ENCODE data around the gene STAT1.

STAT1 gene

DNA sequence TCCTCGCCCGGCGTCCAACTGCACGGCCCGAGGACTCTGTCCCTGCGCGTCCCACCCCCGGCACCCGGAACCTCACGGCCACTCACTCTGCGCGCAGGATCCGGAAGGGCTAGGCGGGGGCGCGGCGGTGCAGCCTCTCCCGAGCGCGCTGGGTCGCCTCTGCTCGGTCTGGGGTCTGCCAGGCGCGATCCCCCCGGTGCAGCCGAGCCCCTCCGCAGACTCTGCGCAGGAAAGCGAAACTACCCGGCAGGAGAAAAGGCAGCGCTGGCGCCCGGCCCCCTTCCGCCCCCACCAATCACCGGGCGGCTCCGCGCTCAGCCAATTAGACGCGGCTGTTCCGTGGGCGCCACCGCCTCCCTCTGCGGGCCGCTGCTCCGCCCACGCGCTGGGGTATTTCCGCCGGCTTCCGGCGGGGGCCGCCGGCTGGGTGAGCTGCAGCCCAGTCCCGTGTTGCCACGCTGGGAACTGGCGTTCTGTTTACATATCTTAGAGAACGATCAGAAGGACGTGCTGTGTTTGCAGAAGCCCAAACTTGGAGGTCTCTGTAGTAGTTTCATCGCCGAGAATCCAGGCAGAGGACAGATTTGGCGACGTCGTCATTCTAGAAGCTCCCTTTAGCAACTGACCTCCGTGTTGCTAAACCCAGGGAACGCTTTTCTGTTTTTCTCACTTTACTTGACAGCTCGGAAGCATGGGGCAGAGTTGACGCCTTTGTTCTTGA is at the start of gene STAT1:
Gene STAT1 (minus strand): TSS at position 240 of the 721 bp plus-strand sequence. CDS start 4,168 bp downstream, outside the sequence.
- peak; percentile 26 to 95 (median 90) for DNase-seq

DNA sequence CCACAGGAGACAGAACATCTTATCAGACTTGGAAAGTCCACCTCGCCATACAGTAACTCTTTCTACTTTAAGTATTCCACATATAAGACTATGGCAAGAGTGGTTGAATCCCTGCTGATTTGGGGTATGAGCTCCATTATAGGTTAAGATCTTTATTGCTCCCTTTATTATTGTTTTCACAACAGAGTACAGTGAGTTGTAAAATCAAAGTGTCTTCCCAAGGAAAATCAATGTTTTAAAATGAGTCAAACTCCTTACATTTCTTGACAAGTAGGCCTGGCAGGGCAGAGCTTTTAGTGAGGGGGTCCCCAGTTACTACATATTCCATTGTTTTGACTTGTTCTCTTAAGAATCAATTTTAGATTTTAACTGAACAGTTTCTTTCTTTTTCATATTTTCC is 49.6 kb upstream of the STAT1 start:
- no peak for DNase-seq

DNA sequence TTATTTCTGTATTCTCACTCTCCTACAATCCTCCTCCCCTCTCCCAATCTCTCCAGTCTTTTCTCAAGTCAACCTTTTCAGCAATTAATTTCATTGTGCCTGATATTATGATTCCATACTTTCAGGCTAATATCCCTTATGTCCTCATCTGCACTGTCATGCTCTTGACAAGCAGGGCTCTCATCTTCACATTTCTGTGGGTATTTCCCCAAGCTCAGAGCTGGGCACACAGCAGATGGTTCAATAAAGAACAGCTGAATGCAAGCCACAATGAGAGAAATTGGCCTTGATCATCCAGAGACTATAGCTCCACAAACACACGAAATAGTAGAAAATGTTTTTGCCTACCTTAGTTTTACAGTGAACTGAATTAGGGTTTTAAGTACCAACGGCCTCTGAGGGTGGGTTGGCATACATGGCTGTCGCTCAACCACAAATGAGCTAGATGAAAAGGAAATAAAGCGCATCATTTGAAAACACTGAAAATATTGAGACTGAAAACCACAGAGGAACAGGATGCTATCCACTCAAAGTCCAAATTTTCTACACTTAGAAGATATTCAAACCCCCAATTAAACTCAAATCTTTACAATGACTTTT is 47.5 kb upstream of the STAT1 start:
- DNase-seq: no peak

GRCh38 chr2:191059308-191059707 is 45.3 kb upstream of the STAT1 start:
- no peak for DNase-seq

GRCh38 chr2:191056228-191056627 is 42.3 kb upstream of the STAT1 start:
- DNase-seq: no peak

DNA sequence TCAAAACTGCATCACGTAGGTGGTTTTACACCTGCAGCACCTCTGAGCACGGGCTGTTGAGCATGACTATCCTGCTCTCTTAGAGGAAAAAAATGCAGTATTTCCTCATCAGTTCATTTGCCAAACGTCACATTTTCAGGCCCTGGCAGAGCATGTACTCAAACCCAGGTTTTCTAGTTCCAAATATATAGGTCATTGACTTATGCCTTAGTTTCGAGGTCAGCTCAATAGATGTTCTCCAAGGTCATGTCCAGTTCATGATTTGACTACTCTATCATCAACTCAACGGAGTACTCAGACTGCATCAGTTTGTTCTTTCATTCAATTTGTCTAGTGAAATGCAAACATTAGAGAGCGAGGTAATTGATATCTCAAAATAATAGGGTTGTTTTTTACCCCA is 39.3 kb upstream of the STAT1 start:
- DNase-seq: no peak

DNA sequence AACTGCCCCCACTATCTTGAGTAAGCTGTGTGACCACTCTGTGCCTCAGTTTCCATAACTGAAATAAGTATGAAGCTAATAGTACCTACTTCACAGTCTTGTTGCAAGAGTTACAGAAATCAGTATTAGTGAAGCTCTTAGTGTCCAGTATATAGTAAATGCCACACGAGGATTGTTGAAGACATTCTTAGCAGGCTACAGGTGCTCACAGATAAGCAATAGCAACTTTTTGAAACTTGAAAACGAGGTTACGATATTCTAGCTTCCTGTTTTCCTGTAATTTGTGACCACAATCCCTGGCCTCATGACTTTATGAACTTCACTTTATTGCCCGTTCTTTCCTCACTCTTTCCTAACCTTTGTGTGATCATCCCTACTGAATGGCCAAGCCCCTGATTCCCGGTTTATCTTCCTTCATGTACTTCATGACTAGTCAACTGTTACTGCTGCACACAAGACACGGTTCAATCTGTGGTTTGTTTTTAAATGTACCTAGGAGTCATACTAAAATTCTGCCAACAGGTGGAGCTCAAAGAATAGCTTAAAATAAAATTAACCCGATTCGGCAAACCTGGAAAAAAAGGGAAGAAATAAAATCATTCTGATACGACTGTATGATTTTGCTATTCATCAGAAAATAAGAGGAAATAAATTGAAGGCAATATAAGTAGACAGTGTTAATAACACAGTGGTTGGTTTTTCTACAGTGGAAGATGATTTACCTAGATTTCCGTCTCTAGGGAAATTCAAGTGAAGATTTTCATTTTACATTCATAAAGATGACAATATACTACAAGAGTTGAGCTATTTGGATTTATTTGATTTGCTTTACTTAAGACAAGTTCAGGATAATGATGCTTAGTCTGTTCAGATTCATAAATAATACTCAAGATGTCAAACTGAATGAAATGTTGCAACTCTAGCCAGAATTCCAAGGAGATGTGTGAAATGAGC is 38.1 kb upstream of the STAT1 start:
- no peak for DNase-seq

GRCh38 chr2:191051177-191051576 is 37.2 kb upstream of the STAT1 start:
- DNase-seq: no peak

GRCh38 chr2:191050640-191050987 is 36.6 kb upstream of the STAT1 start:
- DNase-seq: no peak

- no peak for DNase-seq
These were observed 36.0 kb upstream of the STAT1 start for GRCh38 chr2:191049728-191050639.

- DNase-seq: no peak
These were observed 34.1 kb upstream of the STAT1 start for GRCh38 chr2:191048073-191048472.

GRCh38 chr2:191045141-191045540 is 31.2 kb upstream of the STAT1 start:
- DNase-seq: no peak

- DNase-seq: no peak
These were observed 29.5 kb upstream of the STAT1 start for GRCh38 chr2:191043438-191043837.

DNA sequence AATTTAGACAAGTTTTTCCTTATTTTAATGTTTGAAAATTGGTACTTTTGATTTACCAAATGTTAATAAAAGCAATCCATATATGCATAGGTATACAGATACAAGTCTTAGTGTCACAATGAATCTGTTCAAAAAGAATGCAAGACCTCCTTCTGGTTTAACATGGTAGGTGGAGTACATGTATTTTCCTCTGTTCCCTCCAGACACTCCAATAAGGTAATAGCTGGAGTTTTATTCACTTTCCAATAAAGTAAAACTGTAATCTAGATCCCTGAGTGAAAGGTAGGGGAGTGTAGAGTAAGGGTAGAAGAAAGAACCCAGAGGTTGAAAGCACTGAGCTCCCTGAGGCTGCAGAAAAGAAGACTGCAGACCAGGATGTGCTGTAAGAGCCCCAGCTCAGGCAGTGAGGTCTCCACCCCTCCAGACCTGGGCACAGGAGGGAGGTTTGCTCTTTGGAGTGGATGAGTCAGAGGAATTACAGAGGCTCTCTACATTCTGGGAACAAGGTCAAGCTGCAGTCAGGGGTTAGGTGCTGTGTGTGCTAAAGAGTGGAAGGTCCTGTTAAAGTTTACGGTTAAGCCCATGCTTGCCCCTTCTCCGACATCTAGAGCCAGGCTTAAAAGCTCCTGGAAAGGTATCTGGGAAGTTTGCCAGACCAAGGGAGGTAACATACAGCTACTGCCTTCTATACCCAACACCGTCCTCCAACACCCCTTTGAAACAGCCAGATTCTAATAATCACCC is 27.6 kb upstream of the STAT1 start:
- no peak for DNase-seq

- no peak for DNase-seq
These were observed 25.6 kb upstream of the STAT1 start for GRCh38 chr2:191039616-191040015.

GRCh38 chr2:191038741-191039140 is 24.8 kb upstream of the STAT1 start:
- DNase-seq: no peak

GRCh38 chr2:191038241-191038725 is 24.3 kb upstream of the STAT1 start:
- DNase-seq: no peak

DNA sequence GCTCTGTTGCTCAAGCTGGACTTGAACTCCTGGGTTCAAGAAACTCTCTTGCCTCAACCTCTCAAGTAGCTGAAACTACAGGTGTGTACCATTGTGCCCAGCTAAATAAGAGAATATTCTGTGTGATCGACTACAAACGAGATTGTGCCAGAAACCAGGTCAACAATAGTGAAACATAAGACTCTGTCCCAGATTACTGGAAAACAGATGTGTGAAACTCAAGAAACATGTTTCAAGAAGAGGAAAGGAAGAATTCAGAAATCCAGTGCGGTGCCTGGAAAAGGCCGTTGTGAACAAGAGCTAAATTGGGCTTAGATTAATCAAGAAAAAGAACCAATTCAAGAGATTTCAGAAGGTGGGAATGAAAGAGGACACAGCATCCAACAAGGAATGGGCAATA is 23.4 kb upstream of the STAT1 start:
- DNase-seq: no peak

DNA sequence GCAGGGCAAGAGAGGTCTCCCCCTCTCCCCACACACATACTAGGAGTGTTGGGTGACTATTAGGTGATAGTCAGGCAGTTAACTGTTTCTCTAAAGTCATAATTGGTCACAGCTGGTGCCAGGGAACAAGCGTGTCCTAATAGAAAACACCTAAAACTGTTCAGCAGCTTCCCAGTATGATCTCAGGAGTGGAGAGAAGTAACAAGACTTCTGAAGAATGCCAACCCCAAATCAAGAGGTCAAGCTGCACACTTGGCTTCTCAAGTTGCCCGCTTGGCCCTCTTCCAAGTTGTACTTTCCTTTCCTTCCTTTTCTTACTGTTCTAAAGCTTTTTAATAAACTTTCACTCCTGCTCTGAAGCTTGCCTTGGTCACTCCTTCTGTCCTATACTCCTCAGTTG is 22.4 kb upstream of the STAT1 start:
- DNase-seq: no peak

Data from anterior cingulate cortex (tissue), 58 donors.